ENCODE results near the gene BMPR1B. TPM values are rescaled to one million over a fixed set of nuclear protein-coding genes. Genes with fewer than 3 reads are reported as not detected.

Gene BMPR1B
- total RNA-seq, 3 donors from 2014 or later (not counting 1 experiment from before 2014, with no cell fraction given) = 0.25 TPM; not detected in 2

GRCh38 chr4:94995684-94996394, 238.1 kb downstream of the BMPR1B start:
- no peaks in the 10 kb centered on the region for H3K36me3 ChIP-seq (ENCODE audit: control insufficient read depth, insufficient read depth, low read length)
- Mint-ChIP-seq H3K9me3 (no peaks in the 10 kb centered on the region), H3K4me1 (peaks cover 10 to 13% of the 10 kb centered on the region in 2 donors), H3K27ac (peak overlapping the region in 1 of 2 donors; percentile 20), H3K4me3 (peak overlapping the region; percentile 43), H3K36me3 (no peaks in the 10 kb centered on the region), H3K27me3 (ENCODE audit: low read depth in 2 of 2) (no peaks in the 10 kb centered on the region)
- no peaks in the 10 kb centered on the region for H3K9me3 ChIP-seq (ENCODE audit: control insufficient read depth, insufficient read depth, low read length)
- intact Hi-C loops (cut with micrococcal nuclease) = no loop called here
- H3K27ac ChIP-seq (ENCODE audit: low read length) = no peak overlapping the region
- 7% methylated on average over 10 of the region's 10 CpGs for WGBS (ENCODE audit: insufficient coverage)
- no peaks in the 10 kb centered on the region for H3K27me3 ChIP-seq (ENCODE audit: control insufficient read depth, insufficient read depth, low read length)
- peak in 1 of 2 donors; percentile 15 for DNase-seq
- ATAC-seq = peak in 2 of 3 donors; percentile 44 to 61
- H3K4me3 ChIP-seq (ENCODE audit: low read length) = no peak overlapping the region
- TF ChIP-seq CTCF (IDR thresholded peaks at IDR 0.05) = no peak
- no peaks in the 10 kb centered on the region for H3K4me1 ChIP-seq (ENCODE audit: control insufficient read depth, insufficient read depth, low read length)

- DNase-seq (no peak), ATAC-seq (no peak)
- Histone ChIP-seq H3K27ac (ENCODE audit: low read length) (no peak overlapping the region), H3K4me1 (ENCODE audit: control insufficient read depth, insufficient read depth, low read length) (no peaks in the 10 kb centered on the region), H3K36me3 (ENCODE audit: control insufficient read depth, insufficient read depth, low read length) (no peaks in the 10 kb centered on the region), H3K4me3 (ENCODE audit: low read length) (no peak overlapping the region), H3K27me3 (ENCODE audit: control insufficient read depth, insufficient read depth, low read length) (no peaks in the 10 kb centered on the region), H3K9me3 (ENCODE audit: control insufficient read depth, insufficient read depth, low read length) (no peaks in the 10 kb centered on the region)
- intact Hi-C loops (cut with micrococcal nuclease) = no loop called here
- no peaks in the 10 kb centered on the region for H3K9me3 Mint-ChIP-seq
- H3K4me1 Mint-ChIP-seq = peaks cover 10 to 13% of the 10 kb centered on the region in 2 donors
- no peaks in the 10 kb centered on the region for H3K27me3 Mint-ChIP-seq (ENCODE audit: low read depth in 2 of 2)
- 97% methylated on average over 3 of the region's 4 CpGs for WGBS (ENCODE audit: insufficient coverage)
- H3K27ac Mint-ChIP-seq = no peak overlapping the region
- TF ChIP-seq CTCF (IDR thresholded peaks at IDR 0.05) = no peak
- H3K4me3 Mint-ChIP-seq = no peak overlapping the region
- H3K36me3 Mint-ChIP-seq = no peaks in the 10 kb centered on the region
Measured at GRCh38 chr4:95000076-95000648, 242.4 kb downstream of the BMPR1B start.

GRCh38 chr4:95004912-95005311, 247.2 kb downstream of the BMPR1B start:
- Mint-ChIP-seq H3K27ac (no peak overlapping the region), H3K4me3 (no peak overlapping the region), H3K27me3 (ENCODE audit: low read depth in 2 of 2) (peaks cover 0 to 8% of the 10 kb centered on the region in 2 donors), H3K9me3 (no peaks in the 10 kb centered on the region), H3K4me1 (no peaks in the 10 kb centered on the region), H3K36me3 (no peaks in the 10 kb centered on the region)
- H3K4me3 ChIP-seq (ENCODE audit: low read length) = no peak overlapping the region
- intact Hi-C loops (cut with micrococcal nuclease) = no loop called here
- TF ChIP-seq CTCF (IDR thresholded peaks at IDR 0.05) = no peak
- H3K4me1 ChIP-seq (ENCODE audit: control insufficient read depth, insufficient read depth, low read length) = no peaks in the 10 kb centered on the region
- H3K27ac ChIP-seq (ENCODE audit: low read length) = no peak overlapping the region
- ATAC-seq = no peak
- no peaks in the 10 kb centered on the region for H3K9me3 ChIP-seq (ENCODE audit: control insufficient read depth, insufficient read depth, low read length)
- no peak for DNase-seq
- no peaks in the 10 kb centered on the region for H3K27me3 ChIP-seq (ENCODE audit: control insufficient read depth, insufficient read depth, low read length)
- no peaks in the 10 kb centered on the region for H3K36me3 ChIP-seq (ENCODE audit: control insufficient read depth, insufficient read depth, low read length)

Data from natural killer cell (primary cell).